Right ventricle myocardium inferior (tissue), 1 donor: ENCODE data around the gene ABCC10. TPM values are rescaled to one million over a fixed set of nuclear protein-coding genes. Genes with fewer than 3 reads are reported as not detected.
"Not testable (repeated sequence)": the region's sequence is repeated elsewhere in the genome, so short reads cannot be mapped to it uniquely, and the experiment has no call there.

Experiments used
- ATAC-seq: fragments of 200-7000 bp; cut with Tn5 transposase; one replicate; pipeline ENCODE4 v1.9.1; 2020; ENCODE audit warnings: mild to moderate bottlenecking, moderate library complexity
- DNase-seq: peaks from one replicate; pipeline ENCODE4 v3.0.0; 2021; ENCODE audit errors: missing footprints
- intact Hi-C: fragments of 100-400 bp; cut with DNase I; formaldehyde crosslinking; loops from one replicate; pipeline ENCODE4 v1.11.0; 2022
- long read RNA-seq: library from polyadenylated mRNA; unstranded; transcript quantifications from one replicate; pipeline ENCODE4 v2.0.0, GENCODE V29; 2021
- total RNA-seq: library from RNA; stranded (reverse); fragmentation: NEBNext Ultra II Directional; extraction: Animal tissue kit (Norgen Biotek cat#: 25700); gene quantifications from one replicate; pipeline ENCODE4 v1.2.1, GENCODE V29; 2021
- donor health status: DM: no; HTN: yes; CAD: no; lungs with severe emphysema.

ABCC10 gene, protein sequence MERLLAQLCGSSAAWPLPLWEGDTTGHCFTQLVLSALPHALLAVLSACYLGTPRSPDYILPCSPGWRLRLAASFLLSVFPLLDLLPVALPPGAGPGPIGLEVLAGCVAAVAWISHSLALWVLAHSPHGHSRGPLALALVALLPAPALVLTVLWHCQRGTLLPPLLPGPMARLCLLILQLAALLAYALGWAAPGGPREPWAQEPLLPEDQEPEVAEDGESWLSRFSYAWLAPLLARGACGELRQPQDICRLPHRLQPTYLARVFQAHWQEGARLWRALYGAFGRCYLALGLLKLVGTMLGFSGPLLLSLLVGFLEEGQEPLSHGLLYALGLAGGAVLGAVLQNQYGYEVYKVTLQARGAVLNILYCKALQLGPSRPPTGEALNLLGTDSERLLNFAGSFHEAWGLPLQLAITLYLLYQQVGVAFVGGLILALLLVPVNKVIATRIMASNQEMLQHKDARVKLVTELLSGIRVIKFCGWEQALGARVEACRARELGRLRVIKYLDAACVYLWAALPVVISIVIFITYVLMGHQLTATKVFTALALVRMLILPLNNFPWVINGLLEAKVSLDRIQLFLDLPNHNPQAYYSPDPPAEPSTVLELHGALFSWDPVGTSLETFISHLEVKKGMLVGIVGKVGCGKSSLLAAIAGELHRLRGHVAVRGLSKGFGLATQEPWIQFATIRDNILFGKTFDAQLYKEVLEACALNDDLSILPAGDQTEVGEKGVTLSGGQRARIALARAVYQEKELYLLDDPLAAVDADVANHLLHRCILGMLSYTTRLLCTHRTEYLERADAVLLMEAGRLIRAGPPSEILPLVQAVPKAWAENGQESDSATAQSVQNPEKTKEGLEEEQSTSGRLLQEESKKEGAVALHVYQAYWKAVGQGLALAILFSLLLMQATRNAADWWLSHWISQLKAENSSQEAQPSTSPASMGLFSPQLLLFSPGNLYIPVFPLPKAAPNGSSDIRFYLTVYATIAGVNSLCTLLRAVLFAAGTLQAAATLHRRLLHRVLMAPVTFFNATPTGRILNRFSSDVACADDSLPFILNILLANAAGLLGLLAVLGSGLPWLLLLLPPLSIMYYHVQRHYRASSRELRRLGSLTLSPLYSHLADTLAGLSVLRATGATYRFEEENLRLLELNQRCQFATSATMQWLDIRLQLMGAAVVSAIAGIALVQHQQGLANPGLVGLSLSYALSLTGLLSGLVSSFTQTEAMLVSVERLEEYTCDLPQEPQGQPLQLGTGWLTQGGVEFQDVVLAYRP (N-terminal part only)
- total RNA-seq = 14.8 TPM
- long read RNA-seq, full-length matches to known transcripts = 1 of 5 reads
- long read RNA-seq, partial matches to known transcripts = 3 of 5 reads
- long read RNA-seq, other reads (novel, unspliced or antisense) = 1 of 5 reads

- intact Hi-C loops = loop anchor here (2.0 to 5.0 kb wide), 2 partner anchors 59 to 255 kb away; partner anchors contain the start of genes SRF and ZNF318
- ATAC-seq (peak; percentile 99), DNase-seq (peak; percentile 98)
Observed at GRCh38 chr6:43427406-43428111, at the start of gene ABCC10. ABCC10 (plus strand) TSS chr6:43427541; CDS start chr6:43427979, 438 bp downstream.

GRCh38 chr6:43377710-43378229 lies 49.6 kb upstream of the ABCC10 start:
- ATAC-seq (no peak), DNase-seq (no peak)
- intact Hi-C loops = no loop called here

DNA sequence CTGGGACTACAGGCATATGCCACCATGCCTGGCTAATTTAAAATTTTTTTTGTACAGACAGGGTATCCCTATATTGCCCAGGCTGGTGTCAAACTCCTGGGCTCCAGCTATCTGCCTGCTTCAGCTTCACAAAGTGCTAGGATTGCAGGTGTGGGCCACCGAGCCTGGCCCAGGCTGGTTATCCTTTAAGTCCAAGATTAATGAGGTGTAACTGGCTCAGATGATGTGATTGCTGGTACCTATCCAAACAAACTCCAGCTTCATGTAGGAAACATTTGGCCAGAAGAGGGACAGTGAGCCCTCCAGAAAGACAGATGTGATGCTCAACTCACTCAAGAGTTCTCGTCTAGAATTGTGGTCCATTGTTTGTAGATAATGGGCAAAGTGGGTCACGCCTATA lies 48.7 kb upstream of the ABCC10 start:
- intact Hi-C loops = no loop called here

DNA sequence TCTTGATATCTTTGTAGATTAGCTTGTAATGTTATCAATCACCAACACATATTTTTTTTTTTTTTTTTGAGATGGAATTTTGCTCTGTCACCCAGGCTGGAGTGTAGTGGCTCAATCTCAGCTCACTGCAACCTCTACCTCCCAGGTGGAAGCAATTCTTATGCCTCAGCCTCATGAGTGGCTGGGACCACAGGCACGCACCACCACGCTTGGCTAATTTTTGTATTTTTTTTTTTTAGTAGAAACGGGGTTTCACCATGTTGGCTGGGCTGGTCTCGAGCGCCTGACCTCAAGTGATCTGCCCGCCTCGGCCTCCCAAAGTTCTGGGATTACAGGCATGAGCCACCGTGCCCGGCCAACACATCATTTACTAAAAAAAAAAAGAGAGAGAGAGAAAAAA lies 46.5 kb upstream of the ABCC10 start:
- DNase-seq, intact Hi-C loops, ATAC-seq: not testable (repeated sequence)

More for the DNA sequence above, 48.7 kb upstream of the ABCC10 start:
- ATAC-seq = no peak
- DNase-seq = no peak

- no peak for DNase-seq
- intact Hi-C loops = loop anchor here (1.0 kb wide), 1 partner anchor 120 kb away; no protein-coding TSS in a partner anchor
- no peak for ATAC-seq
Observed at GRCh38 chr6:43383021-43383667, 44.2 kb upstream of the ABCC10 start.

GRCh38 chr6:43386492-43386891 lies 40.8 kb upstream of the ABCC10 start:
- intact Hi-C loops = loop anchor here (1.0 to 5.0 kb wide), 2 partner anchors 66 to 120 kb away; no protein-coding TSS in a partner anchor
- DNase-seq = no peak
- no peak for ATAC-seq

- DNase-seq = no peak
- ATAC-seq = no peak
- intact Hi-C loops = loop anchor here (5.0 kb wide), 1 partner anchor 62 kb away; no protein-coding TSS in a partner anchor
Observed at GRCh38 chr6:43389730-43390295, 37.5 kb upstream of the ABCC10 start.

DNA sequence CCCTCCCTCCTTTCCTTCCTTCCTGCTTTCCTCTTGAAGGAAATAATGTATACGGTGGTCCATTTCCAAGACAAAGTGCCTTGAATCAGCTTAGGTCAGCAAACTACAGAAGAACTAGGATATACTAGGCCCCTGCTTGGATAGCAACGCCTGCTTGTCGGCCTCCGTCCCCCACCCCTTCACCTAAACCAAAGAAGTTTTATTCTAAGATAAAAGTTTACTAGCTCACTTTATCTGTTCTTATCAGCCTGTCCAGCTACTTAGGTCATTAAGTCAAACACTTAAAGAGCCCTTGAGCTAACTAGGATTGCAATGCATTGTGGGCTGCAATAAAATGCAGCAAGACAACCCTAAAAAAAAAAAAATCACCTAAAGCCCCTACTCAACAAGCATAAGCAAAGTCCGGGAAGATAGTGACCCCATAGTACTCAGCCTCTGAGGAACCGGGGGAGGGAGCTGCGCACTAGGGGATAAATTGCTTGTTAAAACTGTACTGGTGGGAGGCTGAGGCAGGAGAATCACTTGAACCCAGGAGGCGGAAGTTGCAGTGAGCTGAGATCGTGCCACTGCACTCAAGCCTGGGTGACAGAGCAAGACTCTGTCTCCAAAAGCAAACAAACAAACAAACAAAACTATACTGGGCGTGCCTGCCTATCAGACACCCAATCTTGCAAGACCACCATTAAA lies 36.4 kb upstream of the ABCC10 start:
- DNase-seq, ATAC-seq, intact Hi-C loops: not testable (repeated sequence)

- ATAC-seq (no peak), DNase-seq (no peak)
- intact Hi-C loops = no loop called here
Observed at GRCh38 chr6:43391440-43392031, 35.8 kb upstream of the ABCC10 start.

DNA sequence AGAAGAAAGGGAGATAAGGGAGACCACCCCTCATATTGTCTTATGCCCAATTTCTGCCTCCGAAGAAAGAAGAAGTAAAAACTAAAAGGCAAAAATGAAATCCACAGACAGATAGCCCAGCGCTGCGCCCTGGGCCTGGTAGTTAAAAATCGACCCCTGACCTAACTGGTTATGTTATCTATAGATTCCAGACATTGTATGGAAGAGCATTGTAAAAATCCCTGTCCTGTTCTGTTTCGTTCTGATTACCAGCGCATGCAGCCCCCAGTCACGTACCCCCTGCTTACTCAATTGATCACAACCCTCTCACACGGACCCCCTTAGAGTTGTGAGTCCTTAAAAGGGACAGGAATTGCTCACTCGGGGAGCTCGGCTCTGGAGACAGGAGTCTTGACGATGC lies 34.2 kb upstream of the ABCC10 start:
- ATAC-seq, DNase-seq, intact Hi-C loops: not testable (repeated sequence)

- ATAC-seq (no peak), DNase-seq (no peak)
- intact Hi-C loops = no loop called here
Observed at GRCh38 chr6:43393602-43394001, 33.7 kb upstream of the ABCC10 start.

GRCh38 chr6:43394982-43395381 lies 32.4 kb upstream of the ABCC10 start:
- DNase-seq (no peak), ATAC-seq (no peak)
- intact Hi-C loops = no loop called here

DNA sequence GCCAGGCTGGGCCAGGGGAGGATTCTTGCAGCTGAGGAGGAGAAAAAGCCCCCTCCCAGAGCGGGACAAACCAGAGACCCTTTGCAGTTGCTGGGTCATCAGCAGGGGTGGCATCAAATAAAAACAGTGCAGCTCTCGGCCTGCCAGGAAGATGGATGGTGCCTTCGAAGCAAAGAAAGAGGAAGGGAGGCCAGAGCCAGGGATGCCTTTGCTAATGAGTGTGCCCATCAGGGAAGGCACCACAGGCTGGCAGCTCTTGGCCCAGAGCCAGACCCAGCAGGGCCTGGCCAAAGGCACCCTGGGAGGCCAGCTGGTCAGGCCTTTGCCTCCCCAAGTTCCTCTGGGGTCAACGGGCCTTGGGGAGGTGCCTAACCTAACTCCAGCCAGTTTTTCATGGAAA lies 31.6 kb upstream of the ABCC10 start:
- ATAC-seq (no peak), DNase-seq (no peak)
- intact Hi-C loops = no loop called here

- no peak for DNase-seq
- no peak for ATAC-seq
- intact Hi-C loops = no loop called here
Observed at GRCh38 chr6:43396408-43397149, 30.8 kb upstream of the ABCC10 start.

- no peak for ATAC-seq
- intact Hi-C loops = no loop called here
- DNase-seq = no peak
Observed at GRCh38 chr6:43399932-43400487, 27.3 kb upstream of the ABCC10 start.
